SKM-1 (cell line): ENCODE results near the gene GPR146.
A peak's percentile ranks its signal among the peaks of the same experiment; 100 is the strongest.

ENCODE experiments used
- DNase-seq: peaks from one replicate; lab custom pipeline; 2025; ENCODE audit not compliant: unreplicated experiment; lab: John Stamatoyannopoulos, UW

Gene GPR146

DNA sequence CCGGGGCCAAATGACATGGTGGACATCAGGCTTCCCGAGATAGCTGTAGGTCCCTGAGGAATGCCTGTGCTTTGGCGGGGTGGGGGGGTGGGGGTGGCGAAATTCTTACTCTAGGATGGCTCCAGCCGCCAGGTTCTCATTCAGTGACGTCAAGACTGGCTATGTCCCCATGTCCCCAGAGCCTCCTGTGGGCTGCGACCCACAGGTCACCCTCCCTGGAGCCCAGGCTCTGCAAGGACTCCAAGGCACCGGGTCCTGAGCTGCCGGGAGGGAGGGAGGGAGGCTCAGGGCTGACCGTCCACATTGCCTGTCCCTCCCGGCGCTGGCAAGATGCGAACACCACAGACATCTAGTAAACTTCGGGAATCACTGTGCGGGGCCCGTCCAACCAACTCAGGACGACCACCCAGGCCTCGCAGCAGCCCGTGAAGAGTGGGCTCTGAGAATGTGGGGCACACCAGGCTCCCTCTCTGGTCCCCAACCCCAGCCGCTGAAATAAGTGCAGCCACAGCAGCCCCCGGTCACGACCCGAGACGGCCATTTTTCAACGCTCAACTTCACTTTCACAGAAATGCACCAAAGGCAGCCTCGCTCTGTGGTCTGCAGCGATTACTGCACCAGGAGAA lies 12.6 kb downstream of the GPR146 start:
- DNase-seq = no peak

DNA sequence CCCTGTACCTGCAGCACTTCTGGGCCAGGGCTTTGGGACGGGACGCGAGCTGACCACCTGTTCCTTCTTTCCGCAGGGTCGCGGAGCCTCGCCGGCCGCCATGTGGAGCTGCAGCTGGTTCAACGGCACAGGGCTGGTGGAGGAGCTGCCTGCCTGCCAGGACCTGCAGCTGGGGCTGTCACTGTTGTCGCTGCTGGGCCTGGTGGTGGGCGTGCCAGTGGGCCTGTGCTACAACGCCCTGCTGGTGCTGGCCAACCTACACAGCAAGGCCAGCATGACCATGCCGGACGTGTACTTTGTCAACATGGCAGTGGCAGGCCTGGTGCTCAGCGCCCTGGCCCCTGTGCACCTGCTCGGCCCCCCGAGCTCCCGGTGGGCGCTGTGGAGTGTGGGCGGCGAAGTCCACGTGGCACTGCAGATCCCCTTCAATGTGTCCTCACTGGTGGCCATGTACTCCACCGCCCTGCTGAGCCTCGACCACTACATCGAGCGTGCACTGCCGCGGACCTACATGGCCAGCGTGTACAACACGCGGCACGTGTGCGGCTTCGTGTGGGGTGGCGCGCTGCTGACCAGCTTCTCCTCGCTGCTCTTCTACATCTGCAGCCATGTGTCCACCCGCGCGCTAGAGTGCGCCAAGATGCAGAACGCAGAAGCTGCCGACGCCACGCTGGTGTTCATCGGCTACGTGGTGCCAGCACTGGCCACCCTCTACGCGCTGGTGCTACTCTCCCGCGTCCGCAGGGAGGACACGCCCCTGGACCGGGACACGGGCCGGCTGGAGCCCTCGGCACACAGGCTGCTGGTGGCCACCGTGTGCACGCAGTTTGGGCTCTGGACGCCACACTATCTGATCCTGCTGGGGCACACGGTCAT lies 13.3 kb downstream of the GPR146 start:
- no peak for DNase-seq

DNA sequence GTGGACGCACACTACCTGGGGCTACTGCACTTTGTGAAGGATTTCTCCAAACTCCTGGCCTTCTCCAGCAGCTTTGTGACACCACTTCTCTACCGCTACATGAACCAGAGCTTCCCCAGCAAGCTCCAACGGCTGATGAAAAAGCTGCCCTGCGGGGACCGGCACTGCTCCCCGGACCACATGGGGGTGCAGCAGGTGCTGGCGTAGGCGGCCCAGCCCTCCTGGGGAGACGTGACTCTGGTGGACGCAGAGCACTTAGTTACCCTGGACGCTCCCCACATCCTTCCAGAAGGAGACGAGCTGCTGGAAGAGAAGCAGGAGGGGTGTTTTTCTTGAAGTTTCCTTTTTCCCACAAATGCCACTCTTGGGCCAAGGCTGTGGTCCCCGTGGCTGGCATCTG lies 14.0 kb downstream of the GPR146 start:
- no peak for DNase-seq

DNA sequence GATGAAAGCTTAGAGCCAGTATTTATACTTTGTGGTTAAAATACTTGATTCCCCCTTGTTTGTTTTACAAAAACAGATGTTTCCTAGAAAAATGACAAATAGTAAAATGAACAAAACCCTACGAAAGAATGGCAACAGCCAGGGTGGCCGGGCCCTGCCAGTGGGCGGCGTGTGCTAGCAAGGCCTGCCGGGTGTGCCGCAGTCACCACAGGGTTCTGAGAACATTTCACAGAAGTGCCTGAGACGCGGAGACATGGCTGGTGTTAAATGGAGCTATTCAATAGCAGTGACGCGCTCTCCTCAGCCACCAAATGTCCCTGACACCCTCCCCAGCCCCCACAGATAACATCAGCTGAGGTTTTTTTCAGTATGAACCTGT lies 14.5 kb downstream of the GPR146 start:
- DNase-seq = no peak

DNA sequence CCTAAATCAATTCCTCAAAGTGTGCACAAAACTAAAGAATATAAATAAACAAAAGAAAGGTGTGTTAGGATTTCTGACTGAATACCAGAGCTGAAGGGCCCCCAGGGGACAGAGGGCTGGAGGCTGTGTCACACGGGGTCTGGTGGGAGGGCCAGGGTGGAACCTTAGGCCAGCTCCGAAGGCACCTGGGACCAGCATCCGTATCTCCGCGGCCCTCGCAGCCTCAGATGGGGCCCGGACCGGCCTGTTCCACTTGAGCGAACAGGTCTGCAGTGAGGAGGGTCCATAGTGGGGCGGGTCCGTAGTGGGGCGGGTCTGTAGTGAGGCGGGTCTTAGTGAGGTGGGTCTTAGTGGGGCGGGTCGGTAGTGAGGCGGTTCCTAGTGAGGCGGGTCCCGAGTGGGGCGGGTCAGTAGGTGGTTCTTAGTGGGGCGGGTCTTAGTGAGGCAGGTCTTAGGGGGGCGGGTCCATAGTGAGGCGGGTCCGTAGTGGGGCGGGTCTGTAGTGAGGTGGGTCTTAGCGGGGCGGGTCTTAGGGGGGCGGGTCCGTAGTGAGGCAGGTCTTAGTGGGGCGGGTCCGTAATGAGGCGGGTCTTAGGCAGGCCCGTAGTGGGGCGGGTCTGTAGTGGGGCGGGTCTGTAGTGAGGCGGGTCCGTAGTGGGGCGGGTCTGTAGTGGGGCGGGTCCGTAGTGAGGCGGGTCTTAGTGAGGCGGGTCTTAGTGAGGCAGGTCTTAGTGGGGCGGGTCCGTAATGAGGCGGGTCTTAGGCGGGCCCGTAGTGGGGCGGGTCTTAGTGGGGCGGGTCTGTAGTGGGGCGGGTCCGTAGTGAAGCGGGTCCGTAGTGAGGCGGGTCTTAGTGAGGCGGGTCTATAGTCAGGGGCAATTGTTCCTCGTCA lies 15.1 kb downstream of the GPR146 start:
- no peak for DNase-seq

DNA sequence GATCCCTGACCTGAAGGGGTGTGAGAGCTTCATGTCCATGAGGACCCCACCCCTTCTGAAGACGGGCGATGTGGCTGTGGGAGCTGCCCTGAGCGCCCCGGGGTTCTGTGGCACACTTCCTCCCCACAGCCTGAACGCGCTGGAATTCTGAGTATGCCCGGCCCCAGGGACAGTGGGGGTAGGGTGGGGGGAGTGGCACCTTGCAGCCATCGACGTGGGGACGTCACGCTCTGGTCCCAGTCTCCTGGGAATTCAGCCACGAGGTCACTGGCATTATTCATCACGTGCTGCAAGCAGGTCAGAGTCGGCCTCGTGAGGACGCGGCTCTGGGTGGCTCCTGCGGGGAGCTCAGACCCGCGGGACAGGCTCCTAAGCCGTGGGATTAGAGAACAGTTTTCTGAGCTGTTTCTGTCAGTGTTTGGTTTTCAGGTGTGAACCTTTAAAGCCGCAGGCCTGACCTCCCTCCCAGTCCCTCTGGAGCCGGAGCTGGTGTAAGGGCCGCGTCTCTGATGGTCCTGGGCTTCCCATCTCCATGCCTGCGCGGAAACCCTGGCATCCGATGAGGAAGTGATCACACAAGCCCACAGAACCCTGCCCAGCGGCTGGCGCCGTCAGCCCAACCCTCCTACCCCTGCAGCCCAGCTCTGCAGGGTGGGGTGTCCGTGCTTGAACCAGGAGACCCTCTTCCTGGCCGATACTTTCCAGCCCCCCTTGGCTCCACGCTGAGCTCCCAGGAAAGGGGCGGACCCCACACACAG lies 16.1 kb downstream of the GPR146 start:
- DNase-seq = no peak

DNA sequence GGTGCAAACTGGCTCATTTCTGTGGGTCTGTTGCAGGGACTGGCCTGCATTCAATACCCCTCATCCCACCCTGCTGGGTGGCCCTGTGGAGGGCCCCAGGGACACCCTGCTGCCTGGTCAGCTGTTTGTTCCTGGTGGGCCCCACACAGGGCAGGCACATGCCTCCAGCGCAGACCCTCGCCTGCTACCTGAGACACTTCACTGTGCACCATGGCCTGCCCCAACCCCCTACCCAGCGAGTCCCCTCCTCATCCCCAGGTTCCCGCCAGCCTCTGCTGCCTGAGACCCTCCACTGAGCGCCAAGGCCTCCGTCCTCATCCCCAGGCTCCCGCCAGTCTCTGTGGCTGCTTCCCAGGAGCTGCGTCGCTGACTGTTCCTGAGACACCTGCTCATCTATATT lies 16.8 kb downstream of the GPR146 start:
- no peak for DNase-seq

DNA sequence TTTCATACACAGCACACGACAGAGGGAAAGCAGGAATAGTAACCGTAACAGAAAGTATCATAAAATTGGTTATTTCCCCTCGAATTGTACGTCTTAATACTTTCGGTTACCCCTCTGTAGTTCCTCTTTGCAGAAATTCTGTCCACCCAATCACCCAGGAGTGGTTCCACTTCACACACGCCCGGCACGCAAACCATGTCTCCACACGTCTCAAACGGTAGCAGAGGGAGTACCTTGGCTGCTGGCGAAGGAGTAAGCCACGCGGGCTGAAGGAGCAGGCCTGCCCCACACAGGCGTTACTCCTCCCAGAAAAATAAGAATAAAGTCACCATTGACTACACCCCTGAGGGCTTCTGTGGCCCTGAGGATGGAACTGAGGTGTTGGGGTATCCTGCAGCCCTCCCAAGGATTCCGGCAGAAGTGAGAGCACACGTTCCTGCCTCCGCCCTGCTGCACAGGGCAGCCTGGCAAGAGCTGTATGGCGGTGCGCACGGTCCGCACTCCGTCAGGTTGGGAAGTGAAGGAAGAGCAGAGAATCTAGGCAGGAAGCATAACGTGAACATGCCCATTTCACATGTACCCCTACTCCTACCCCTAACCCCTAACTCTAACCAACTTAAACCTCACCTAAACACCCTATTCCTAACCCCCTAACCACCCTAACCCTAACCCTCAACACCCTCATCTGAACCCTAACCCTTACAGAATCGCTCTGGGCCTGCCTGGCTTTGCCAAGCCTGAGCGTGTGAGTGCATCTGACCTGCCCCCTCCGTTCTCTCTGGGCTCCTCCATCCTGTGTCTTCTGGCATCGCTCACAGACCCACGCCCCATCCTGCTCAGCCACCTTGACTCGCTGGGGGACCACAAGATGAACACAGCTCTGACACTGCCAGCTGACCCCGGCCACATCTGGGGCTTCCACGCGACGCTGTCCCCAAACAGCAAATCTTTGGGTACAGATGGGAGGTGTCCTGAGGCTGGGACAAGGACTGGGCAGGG lies 18.2 kb downstream of the GPR146 start:
- DNase-seq = no peak

DNA sequence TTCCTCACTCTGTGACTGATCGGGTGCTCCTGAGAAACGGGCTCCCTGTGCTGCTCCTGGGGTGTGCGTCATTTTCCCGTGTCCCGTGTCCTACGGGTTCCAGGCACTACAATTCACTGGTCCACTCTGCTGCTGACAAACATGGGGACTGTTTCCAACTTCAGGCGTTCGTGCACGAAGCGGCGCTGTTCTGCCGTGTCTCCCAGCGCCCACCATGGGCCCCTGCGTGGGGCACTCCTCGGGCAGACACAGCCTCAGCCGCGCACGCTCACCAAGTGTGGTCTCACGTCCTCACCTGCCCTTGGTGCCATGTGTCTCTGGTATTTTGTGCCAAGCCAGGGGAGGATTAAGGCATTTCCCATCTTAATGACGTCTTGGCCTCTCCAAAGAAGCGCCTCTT lies 19.0 kb downstream of the GPR146 start:
- no peak for DNase-seq

DNA sequence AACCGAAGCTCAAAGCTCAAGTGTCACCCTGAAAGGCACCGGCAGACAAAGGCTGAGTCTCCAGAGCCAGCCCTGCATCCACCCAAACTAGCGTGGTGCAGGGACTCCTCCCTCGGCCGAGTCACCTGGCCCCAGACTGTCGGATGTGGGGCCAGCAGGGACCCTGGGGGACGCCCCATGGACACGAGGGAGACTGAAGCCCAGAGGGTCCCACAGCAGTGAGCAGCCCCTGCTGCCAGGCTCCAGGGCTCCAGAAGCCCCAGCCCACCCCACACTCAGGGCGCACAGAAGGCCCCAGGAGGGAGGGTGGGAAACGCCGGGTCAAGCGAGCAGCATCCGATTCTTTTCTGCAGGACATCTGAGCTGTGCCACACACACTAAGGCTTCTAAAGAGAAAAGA lies 20.2 kb downstream of the GPR146 start:
- DNase-seq = no peak

DNA sequence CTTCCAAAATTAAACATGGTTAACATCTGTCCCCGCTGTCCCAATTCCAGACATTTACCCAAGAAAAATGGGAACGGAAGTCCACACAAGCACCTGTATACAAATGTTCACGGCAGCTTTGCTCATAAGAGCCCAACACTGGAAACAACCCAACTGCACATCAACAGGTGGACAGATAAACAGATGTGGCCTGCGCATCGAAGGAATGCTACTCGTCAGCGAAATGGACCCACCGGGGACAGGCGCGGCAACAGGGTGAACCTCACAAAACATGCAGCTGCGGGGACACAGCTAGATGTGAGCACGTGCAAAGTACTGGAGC lies 20.9 kb downstream of the GPR146 start:
- DNase-seq = no peak

DNA sequence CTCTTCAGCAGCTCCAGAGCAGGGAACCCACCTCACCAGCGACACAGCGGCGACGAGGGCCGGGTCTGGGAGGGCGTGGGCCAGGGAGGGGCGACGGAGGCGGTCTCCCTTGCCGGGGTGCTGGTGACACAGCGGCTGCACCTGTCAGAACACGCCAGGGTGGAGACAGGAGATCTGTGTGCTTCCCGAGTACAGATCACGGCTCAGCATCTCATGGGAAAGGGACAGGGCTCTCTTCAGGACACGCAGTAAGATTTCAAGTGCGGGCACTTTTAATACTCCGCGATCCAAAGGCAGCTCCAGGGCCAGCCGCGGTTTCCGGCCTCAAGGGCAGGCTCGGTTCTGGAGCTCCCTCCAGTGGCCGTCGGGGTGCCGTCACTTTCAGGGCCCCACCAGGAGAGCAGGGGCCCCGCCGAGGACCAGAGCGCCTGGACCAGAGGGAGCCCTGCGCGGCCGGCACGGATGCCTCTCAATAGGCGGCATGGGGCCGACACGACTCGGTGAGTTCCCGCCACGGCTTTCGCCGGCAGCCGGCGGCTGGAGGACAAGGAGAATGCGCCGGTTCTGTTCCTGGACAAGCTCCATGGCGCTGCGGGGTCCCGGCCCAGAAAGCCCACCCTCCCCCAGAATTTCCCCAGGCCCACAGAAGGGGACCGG lies 21.4 kb downstream of the GPR146 start:
- DNase-seq = peak; percentile 50

DNA sequence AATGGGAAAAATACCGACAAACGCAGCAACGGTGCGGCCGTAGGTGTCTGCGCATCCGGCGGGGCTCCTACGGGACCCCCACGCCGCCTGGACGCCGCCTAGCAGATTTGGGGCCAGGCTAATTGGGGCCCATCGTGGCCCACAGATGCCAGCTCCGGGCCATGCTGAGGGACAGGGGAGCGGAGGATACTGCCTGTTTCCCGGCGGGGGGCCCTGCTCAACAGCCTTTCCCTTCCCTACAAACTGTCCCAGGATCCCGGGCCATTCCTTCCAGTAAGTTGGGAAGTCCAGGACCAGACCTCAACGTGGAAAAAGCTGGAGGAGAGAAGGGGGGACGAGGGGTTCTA lies 21.9 kb downstream of the GPR146 start:
- DNase-seq = no peak

DNA sequence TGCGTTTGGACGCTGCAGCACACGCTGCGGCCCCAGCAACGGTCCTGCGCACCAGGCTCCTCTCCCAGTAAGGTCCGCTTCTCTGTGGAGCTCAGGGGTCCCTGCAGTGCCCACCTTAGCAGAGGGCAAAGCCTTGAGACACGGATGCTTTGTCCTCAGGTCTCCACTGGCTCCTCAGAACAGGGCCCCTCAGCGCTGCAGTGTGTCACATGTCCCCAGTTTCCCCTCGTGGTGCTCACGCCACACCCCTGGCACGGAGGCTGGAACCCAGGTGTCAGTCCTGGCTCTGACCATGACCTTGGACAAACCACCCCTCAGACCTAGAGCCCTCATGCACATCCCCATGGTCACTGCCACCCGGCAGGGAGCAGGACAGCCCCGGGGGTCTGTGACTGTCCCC lies 23.7 kb downstream of the GPR146 start:
- DNase-seq = no peak

DNA sequence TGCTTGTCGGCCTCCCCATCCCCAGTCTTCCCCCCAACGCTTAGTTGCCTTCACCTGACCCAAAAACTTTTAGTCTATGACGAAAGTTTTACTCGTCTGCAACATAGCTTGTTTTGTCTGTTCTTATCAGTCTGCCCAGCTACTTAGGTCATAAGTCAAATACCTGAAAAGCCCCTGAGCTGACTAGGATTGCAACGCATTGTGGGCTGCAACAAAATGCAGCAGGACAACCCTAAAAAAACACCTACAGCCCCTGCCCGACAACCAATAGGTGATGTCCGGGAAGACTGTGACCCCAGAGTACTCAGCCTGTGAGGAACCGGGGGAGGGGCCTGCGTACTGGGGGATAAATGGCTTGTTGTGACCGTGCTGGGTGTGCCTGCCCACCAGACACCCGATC lies 24.3 kb downstream of the GPR146 start:
- DNase-seq = no peak

DNA sequence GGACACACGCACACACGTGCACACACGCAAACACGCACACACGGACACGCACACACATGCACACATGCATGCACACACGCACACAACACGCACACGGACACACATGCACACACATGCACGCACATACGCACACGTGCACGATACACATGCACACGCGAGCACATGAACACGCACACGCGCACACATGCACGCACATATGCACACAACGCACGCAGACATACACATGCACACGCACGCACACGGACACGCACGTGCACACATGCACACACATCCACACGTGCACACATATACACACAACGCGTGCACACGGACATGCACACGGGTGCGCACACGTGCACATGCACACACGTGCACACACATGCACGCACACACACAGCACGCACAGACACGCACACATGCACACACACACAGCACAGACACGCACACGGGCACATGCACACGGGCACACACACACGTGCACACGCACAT lies 26.2 kb downstream of the GPR146 start:
- no peak for DNase-seq

DNA sequence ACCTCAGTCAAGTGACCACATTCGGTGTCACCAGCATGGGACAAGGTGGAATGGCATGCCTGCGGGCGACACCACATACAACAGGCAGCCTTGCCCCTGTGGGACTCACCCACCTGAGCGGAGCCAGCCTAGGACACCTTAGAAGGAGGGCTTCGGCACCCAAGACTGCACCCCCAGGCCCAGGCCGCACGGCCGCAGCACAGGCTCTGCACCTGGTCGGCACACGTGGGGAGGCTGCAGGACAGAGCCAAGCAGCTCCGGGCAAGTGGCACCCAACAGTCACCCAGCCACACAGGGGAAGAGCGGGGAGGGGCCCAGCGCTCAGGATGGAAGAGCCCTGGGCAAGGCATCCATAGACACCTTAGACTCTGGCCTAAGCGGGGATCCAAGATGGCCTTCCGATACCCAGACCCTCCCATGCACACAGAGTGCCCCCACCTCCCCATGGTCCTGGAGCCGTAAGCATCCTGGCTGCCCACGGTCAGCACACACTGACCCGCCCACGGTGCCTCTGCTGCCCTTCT lies 27.4 kb downstream of the GPR146 start:
- DNase-seq = no peak

DNA sequence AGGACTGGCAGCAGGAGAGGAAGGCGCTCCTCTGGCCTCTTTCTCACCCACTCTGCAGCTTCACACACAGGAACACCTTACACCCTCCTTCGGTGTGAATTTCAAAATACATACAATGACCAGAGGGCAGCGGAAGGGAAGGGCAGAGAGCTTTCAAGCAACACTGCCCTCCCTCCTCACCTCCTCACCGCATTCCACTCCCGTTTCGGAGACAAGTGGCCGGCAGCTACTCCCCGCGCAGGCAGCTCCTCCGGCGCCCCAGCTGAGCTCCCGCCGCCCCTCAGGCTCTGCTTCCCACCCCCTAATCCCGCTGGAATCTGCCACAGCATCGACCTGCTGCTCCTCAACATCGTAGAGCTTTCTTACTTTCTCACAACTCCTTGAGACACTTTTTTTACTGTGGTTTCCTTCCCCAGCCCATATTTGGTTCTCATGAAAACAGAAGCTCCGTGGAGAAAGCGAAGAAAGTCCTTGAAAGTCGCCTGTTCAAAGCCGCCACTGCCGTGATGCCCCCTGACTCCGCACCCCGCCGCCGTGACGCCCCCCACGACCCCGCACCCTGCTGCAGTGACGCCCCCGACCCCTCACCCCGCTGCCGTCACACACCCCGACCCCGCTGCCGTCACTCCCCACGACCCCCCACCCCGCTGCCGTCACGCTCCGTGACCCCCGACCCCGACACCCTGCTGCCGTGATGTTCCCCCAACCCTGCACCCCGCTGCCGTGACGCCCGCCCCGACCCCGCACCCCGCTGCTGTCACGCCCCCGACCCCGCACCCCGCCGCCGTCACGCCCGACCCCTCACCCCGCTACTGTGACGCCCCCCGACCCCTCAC lies 29.0 kb downstream of the GPR146 start:
- no peak for DNase-seq
